ENCODE data around the gene GPR39.

GPR39 gene

GRCh38 chr2:132646540-132647108 is 230.0 kb downstream of the GPR39 start:
- no peak for DNase-seq

- peak; percentile 39 for DNase-seq
These were observed 234.8 kb downstream of the GPR39 start for GRCh38 chr2:132651115-132652045.

- peak; percentile 10 for DNase-seq
These were observed 235.9 kb downstream of the GPR39 start for GRCh38 chr2:132652474-132652873.

GRCh38 chr2:132654335-132654734 is 237.7 kb downstream of the GPR39 start:
- DNase-seq, result no peak

- no peak for DNase-seq
These were observed 238.4 kb downstream of the GPR39 start for GRCh38 chr2:132654968-132655367.

GRCh38 chr2:132656266-132656975 is 239.8 kb downstream of the GPR39 start:
- DNase-seq, result no peak

- no peak for DNase-seq
These were observed 242.7 kb downstream of the GPR39 start for GRCh38 chr2:132659331-132659730.

DNA sequence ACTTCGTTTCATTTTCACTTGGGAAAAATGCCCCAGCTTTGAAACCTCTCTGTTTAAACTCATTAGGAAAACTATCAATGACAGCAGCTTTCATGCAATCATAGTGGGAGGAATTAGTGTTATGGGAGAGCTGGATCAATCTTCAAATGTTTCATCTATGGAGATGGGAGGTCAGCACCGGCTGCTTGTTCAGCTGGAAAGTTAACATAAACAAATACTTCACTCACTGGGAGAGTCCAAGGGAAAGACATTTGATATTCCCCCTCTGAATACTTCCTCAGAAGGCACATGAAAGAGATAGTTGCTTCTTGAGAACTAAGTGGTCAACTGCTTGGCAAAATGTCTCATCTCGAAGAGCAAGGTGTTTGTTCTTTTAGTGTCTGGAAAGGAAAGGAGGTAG is 246.1 kb downstream of the GPR39 start:
- DNase-seq, result no peak

GRCh38 chr2:132664096-132664495 is 247.5 kb downstream of the GPR39 start:
- DNase-seq, result no peak

- DNase-seq, result no peak
These were observed 249.0 kb downstream of the GPR39 start for GRCh38 chr2:132665401-132666140.

DNA sequence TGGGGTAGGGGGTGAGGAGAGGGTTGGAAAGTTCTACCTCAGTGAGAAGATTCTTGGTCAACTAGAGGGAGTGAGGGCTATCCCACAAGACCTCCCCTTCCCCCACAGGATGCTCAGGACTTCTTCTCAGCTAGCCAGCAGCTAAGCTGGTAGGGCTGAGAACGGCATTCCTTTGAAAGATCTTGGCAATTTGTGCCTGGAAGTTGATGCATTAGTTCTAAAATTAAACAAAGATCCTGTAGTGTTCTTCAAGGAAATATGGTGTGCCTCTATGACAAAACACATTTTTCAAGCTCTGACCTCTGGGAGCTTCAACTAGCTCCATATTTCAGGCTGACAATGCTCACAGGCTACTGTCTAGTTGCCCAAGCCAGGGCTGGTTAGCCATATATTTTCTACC is 251.1 kb downstream of the GPR39 start:
- DNase-seq, result no peak

DNA sequence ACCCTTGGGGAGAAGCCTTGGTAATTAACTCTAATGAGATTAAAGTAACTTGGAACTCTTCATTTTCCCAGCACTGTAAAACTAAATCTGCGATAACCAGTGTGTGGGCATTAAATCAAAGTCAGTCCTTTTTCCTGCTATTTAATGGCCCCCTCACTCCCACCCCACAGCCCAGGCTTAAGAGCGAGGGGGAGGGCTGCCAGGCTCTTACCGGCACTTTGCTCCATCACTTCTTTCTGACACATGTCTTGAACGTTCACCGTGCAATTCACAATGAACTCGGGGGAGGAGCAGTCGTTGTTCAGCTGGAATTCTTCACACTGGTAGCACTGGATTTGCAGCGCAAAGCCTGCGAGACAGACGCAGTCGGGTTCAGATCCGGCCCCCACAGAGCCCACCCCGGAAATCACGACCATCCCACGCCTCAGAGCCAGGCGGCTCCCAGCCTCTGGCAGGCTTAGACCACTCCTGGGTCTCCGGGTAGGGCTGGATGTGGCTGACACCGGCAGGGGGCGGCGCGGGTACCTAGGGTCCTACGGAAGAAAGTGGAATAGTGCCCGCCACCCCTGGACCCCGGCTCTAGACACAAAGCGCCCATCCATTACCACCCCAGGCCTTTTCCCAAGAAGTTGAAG is 251.7 kb downstream of the GPR39 start:
- DNase-seq, result peak; percentile 79

DNA sequence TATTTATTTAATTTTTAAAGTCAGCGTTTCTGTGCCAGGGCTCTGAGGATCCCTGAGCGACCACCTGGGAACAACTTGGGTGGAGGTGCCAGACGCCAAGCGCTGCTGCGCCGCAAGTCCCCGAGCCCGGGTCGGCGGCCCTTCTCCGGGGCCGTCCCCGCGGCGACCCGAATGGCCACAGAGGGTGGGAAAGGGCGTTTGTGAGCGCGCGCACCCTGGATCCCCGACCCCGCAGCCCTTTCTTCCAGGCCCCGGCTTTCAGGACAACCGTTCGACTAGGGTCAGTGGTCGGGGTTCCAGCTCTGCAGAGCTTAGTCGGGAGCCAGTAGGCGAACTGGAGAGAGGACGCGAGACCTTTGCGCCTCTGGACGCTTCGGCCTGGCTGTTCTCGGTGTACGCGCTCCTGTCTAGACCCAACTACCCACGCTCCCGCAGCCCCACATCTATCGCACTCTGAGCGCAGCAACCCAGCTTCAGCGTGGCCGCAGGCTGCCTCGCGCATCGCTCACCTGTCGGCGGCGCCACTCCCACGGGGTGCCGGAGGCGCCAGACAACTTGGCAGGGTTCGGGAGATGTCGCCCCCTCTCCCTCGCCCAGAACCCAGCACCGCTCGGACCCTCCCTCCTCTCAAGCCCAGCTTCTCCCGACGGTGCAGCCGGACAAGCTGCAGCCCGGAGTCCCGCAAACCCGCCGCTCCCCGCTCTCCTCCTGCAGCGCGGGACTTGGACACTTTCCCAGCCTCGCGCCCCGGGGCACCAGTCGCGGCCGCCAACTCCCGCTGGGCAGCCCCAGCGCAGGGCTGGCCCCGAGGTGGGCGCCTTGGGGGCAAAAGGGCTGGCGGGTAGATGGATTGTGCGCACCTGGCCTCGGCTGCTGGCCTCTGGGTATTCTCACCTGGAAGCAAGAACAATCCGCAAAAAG is 252.6 kb downstream of the GPR39 start:
- peak; percentile 77 for DNase-seq

DNA sequence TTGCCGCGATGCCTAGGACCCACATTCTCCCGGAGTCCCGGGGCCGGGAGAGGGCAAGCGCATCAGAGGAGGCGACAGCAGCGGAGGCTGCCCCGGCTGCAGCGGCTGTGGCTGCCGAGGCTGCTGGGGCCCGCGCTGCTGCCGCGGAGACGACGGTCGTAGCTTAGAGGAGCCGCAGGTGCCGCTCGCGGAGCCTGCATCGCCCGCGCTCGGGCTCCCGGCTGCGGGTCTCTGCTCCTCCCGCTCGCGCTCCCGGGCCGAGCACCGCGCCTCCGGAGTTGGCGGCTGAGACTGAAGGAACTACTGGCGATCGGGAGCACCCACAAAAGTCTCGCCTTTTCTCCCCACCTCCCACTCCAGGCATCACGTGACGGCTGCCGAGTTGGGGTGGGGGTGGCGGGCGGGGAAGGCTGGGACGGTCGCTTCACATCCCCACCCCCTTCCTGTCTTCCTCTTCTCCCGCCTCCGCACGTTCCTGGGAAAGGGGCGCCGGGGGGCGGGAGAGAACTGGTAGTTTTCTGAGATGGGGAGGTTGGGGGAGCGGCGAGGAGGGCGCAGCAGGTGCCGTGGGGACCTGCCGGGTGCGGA is 253.4 kb downstream of the GPR39 start, which contains the start of gene LYPD1:
Gene LYPD1 (minus strand): TSS at position 298 of the 588 bp plus-strand sequence. CDS start 273 bp downstream, at position 25.
- DNase-seq, result peak; percentile 81

GRCh38 chr2:132670496-132671150 is 254.0 kb downstream of the GPR39 start:
- peak; percentile 67 for DNase-seq

- peak; percentile 67 for DNase-seq
These were observed 254.7 kb downstream of the GPR39 start for GRCh38 chr2:132671151-132671835.

- DNase-seq, result no peak
These were observed 260.4 kb downstream of the GPR39 start for GRCh38 chr2:132676999-132677398.

DNA sequence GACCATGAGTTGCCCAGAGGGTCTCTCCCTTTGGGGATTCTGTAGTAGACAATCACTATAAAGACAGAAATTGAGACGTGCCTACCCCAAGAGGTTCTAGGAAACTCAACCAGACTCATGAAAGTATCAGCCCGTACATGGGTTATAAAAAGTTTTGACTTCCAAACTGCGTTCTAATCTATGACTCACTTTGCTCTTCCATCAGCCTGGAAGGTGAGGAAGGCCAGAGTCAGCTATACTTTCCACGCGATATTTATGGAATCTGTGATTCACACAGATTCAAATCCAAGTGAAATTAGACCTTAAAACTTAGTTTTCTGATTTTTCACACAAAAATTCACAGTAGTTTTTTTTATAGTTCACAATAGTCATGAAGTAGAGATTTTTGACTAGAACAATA is 261.1 kb downstream of the GPR39 start:
- no peak for DNase-seq

DNA sequence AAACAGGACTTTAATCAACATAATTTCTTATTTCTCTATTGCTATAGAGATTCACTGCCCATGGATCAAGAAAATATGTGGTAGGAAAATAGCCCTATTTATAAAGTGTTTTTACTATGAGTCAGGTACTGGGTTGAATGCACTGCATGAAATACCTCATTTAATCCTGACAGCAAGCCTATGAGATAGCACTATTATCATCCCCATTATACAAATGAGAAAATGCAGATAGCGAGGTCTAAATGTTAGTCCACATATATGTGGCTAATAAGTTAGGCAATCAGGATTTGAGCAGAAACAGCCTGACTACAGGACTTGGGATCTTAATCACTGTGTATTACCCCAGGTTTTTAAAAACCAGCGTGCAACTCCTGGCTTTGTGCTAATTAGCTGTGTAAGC is 261.9 kb downstream of the GPR39 start:
- DNase-seq, result no peak

DNA sequence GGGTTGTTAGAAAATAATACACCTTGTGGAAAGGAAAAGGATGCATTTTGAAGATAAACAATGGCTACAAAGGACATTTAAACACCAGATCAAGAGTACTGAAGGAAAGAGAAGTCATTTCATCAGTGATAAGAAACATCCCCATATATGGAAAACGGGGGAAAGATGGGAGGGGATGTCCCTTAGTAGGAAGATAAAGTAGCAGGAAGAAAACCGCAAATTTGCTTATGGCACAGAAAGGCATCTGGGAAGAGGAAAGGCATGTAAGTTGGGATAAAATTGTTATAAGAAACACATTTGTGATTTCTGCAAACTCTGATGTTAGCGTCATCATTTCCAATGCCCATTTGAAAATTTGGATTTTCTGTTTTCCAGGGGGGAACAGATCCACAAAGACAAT is 263.9 kb downstream of the GPR39 start:
- no peak for DNase-seq
